H1 (cell line): ENCODE results near the gene NFAM1. TPM values are rescaled to one million over a fixed set of nuclear protein-coding genes. Genes with fewer than 3 reads are reported as not detected.

ENCODE experiments used
- CTCF ChIA-PET: fragments of 300-600 bp; sonication (Branson Sonifier 250); formaldehyde crosslinking; loops from one replicate; lab custom pipeline; 2021; ENCODE audit not compliant: partially characterized antibody; lab: Charles Lee
- POLR2A ChIA-PET: fragments of 300-600 bp; sonication (Branson Sonifier 250); formaldehyde crosslinking; loops from one replicate; lab custom pipeline; 2021; ENCODE audit warnings: inconsistent platforms; ENCODE audit not compliant: partially characterized antibody; lab: Charles Lee
- DNase-seq, 2 experiments: peaks; one replicate each; pipeline versions ENCODE4 v3.0.0 to v3.0.0-alpha.2; 2010 to 2022; ENCODE audit warnings: low spot score in 2 of 2, low read depth in 1 of 2, mixed read lengths in 1 of 2
- FAIRE-seq: peaks from 2 replicates; lab custom pipeline; 2011; peaks lifted over from hg19 to GRCh38; lab: Jason Lieb, UNC
- H2AFZ ChIP-seq: 2 replicates; pipeline ENCODE4 v1.8.1; 2012; ENCODE audit warnings: low read length, inconsistent platforms
- H2AK5ac ChIP-seq: 2 replicates; pipeline ENCODE4 v1.6.1; 2013; ENCODE audit warnings: low read depth, low read length
- H2BK120ac ChIP-seq: replicated peaks from 2 replicates; pipeline ENCODE3; 2013; ENCODE audit warnings: low read depth, low read length, inconsistent platforms
- H2BK12ac ChIP-seq: 2 replicates; pipeline ENCODE4 v1.6.1; 2013; ENCODE audit warnings: low read depth, low read length
- H2BK15ac ChIP-seq: 2 replicates; pipeline ENCODE4 v1.6.1; 2013; ENCODE audit warnings: low read length
- H2BK20ac ChIP-seq: 2 replicates; pipeline ENCODE4 v1.6.1; 2013; ENCODE audit warnings: low read length
- H2BK5ac ChIP-seq: 2 replicates; pipeline ENCODE4 v1.6.1; 2013; ENCODE audit warnings: low read depth, low read length
- H3K14ac ChIP-seq: 2 replicates; pipeline ENCODE4 v1.6.1; 2013; ENCODE audit warnings: inconsistent platforms; ENCODE audit not compliant: insufficient read length
- H3K18ac ChIP-seq: 2 replicates; pipeline ENCODE4 v1.6.1; 2013; ENCODE audit warnings: low read length; ENCODE audit errors: extremely low read depth
- H3K23ac ChIP-seq: 2 replicates; pipeline ENCODE4 v1.6.1; 2013; ENCODE audit warnings: inconsistent platforms; ENCODE audit not compliant: insufficient read length
- H3K23me2 ChIP-seq: 2 replicates; pipeline ENCODE4 v1.6.1; 2013; ENCODE audit warnings: low read depth, low read length
- H3K27ac ChIP-seq: 2 replicates; pipeline ENCODE4 v1.6.1; 2011; ENCODE audit warnings: low read depth, low read length, inconsistent platforms
- H3K27me3 ChIP-seq, 4 experiments: replicated peaks in 1 of 4; 1 replicate in 1 of 4; 2 replicates in 3 of 4; pipeline versions ENCODE4 v1.6.1 to v1.8.1; 2011 to 2013; ENCODE audit warnings: low read length in 3 of 4, mild to moderate bottlenecking in 3 of 4, inconsistent platforms in 2 of 4, mixed read lengths in 2 of 4, moderate library complexity in 1 of 4; ENCODE audit not compliant: control insufficient read depth in 3 of 4, insufficient read depth in 3 of 4; ENCODE audit errors: extremely low read depth in 1 of 4
- H3K36me3 ChIP-seq, 4 experiments: 2 replicates each; pipeline versions ENCODE4 v1.6.1 to v1.8.1; 2011 to 2013; ENCODE audit warnings: mild to moderate bottlenecking in 4 of 4, low read length in 3 of 4, moderate library complexity in 2 of 4, control low read depth in 1 of 4, inconsistent platforms in 1 of 4; ENCODE audit not compliant: insufficient read depth in 4 of 4, control insufficient read depth in 2 of 4
- H3K4ac ChIP-seq: replicated peaks from 2 replicates; pipeline ENCODE3; 2013; ENCODE audit warnings: low read length, low read depth, mixed read lengths, inconsistent platforms; ENCODE audit not compliant: insufficient read length
- H3K4me1 ChIP-seq, 4 experiments: replicated peaks in 1 of 4; 1 replicate in 1 of 4; 2 replicates in 3 of 4; pipeline versions ENCODE4 v1.6.1 to v1.8.1; 2011 to 2013; ENCODE audit warnings: low read length in 3 of 4, inconsistent platforms in 2 of 4, mixed read lengths in 1 of 4; ENCODE audit not compliant: insufficient read depth in 4 of 4, control insufficient read depth in 3 of 4
- H3K4me2 ChIP-seq, 2 experiments: 2 replicates each; pipeline versions ENCODE4 v1.6.1 to v1.8.1; 2011 to 2013; ENCODE audit warnings: low read depth in 2 of 2, low read length in 2 of 2, control low read depth in 1 of 2, inconsistent platforms in 1 of 2, mild to moderate bottlenecking in 1 of 2; ENCODE audit not compliant: insufficient read depth in 1 of 2
- H3K4me3 ChIP-seq, 4 experiments: fragments of 200-600, 300-600 bp in 1 of 4; sonication (generic), shearing (Covaris generic), sonication (Bioruptor Twin) in 1 of 4; 2 replicates each; pipeline versions ENCODE4 v1.5.1 to v1.8.1; 2011 to 2016; ENCODE audit warnings: low read length in 4 of 4, low read depth in 3 of 4, control low read depth in 2 of 4, inconsistent platforms in 2 of 4, mild to moderate bottlenecking in 2 of 4, mixed read lengths in 1 of 4, moderate library complexity in 1 of 4; ENCODE audit not compliant: insufficient read depth in 2 of 4; ENCODE audit errors: extremely low read depth in 1 of 4
- H3K56ac ChIP-seq: replicated peaks from 2 replicates; pipeline ENCODE3; 2013; ENCODE audit warnings: low read depth, mild to moderate bottlenecking, mixed read lengths, low read length, inconsistent platforms; ENCODE audit not compliant: insufficient read length
- H3K79me1 ChIP-seq: 2 replicates; pipeline ENCODE4 v1.6.1; 2013; ENCODE audit warnings: low read depth, low read length, control low read depth
- H3K79me2 ChIP-seq, 2 experiments: 2 replicates each; pipeline versions ENCODE4 v1.6.1 to v1.8.1; 2012 to 2013; ENCODE audit warnings: low read length in 2 of 2, mild to moderate bottlenecking in 2 of 2, inconsistent platforms in 1 of 2; ENCODE audit not compliant: insufficient read depth in 2 of 2, control insufficient read depth in 1 of 2
- H3K9ac ChIP-seq, 4 experiments: replicated peaks in 1 of 4; 1 replicate in 1 of 4; 2 replicates in 3 of 4; pipeline versions ENCODE4 v1.6.1 to v1.8.1; 2011 to 2013; ENCODE audit warnings: low read depth in 3 of 4, low read length in 3 of 4, control low read depth in 2 of 4, mild to moderate bottlenecking in 2 of 4, moderate library complexity in 2 of 4, inconsistent platforms in 1 of 4; ENCODE audit errors: extremely low read depth in 1 of 4
- H3K9me3 ChIP-seq, 2 experiments: 2 replicates each; pipeline versions ENCODE4 v1.6.1 to v1.8.1; 2012 to 2013; ENCODE audit warnings: mild to moderate bottlenecking in 2 of 2, moderate library complexity in 2 of 2, control low read depth in 1 of 2, inconsistent platforms in 1 of 2, low read depth in 1 of 2, low read length in 1 of 2, mixed read lengths in 1 of 2; ENCODE audit not compliant: insufficient read depth in 2 of 2
- H4K20me1 ChIP-seq, 2 experiments: replicated peaks in 1 of 2; 2 replicates each; pipeline versions ENCODE3 to v1.8.1; 2011 to 2013; ENCODE audit warnings: inconsistent platforms in 2 of 2, low read length in 2 of 2, mild to moderate bottlenecking in 1 of 2; ENCODE audit not compliant: insufficient read depth in 2 of 2, control insufficient read depth in 1 of 2
- H4K5ac ChIP-seq: 2 replicates; pipeline ENCODE4 v1.6.1; 2013; ENCODE audit warnings: low read length, low read depth, mixed read lengths, inconsistent platforms; ENCODE audit not compliant: insufficient read length
- H4K8ac ChIP-seq: 2 replicates; pipeline ENCODE4 v1.8.0; 2013; ENCODE audit warnings: mild to moderate bottlenecking, moderate library complexity, low read length, inconsistent platforms; ENCODE audit not compliant: insufficient read depth; ENCODE audit errors: extremely low read depth
- H4K91ac ChIP-seq: replicated peaks from 2 replicates; pipeline ENCODE3; 2013; ENCODE audit warnings: low read length, mixed read lengths, inconsistent platforms; ENCODE audit not compliant: insufficient read length
- ATF2 ChIP-seq: IDR thresholded peaks from 2 replicates; pipeline ENCODE4 v1.6.1; 2012; ENCODE audit warnings: low read length, inconsistent platforms
- BCL11A ChIP-seq, 2 experiments: IDR thresholded peaks; one replicate each; pipeline ENCODE4 v1.6.1; 2011; ENCODE audit warnings: low read depth in 2 of 2, low read length in 2 of 2, mild to moderate bottlenecking in 2 of 2
- CBX8 ChIP-seq: fragments of 300-800, 300-1000 bp; sonication (generic); IDR thresholded peaks from 2 replicates; pipeline ENCODE4 v1.7.1; 2016; ENCODE audit warnings: low read depth, low read length, borderline replicate concordance
- CHD1 ChIP-seq: IDR thresholded peaks from 2 replicates; pipeline ENCODE4 v1.6.1; 2012; ENCODE audit warnings: low read depth, low read length, improper control_type of control experiment
- CREB1 ChIP-seq: IDR thresholded peaks from 2 replicates; pipeline ENCODE4 v1.6.1; 2012; ENCODE audit warnings: inconsistent platforms
- FOSL1 ChIP-seq: IDR thresholded peaks from 2 replicates; pipeline ENCODE4 v1.6.1; 2011; ENCODE audit warnings: mild to moderate bottlenecking, low read depth, low read length, moderate library complexity; ENCODE audit not compliant: insufficient read depth
- JUND ChIP-seq: IDR thresholded peaks from 2 replicates; pipeline ENCODE4 v1.6.1; 2011; ENCODE audit warnings: mild to moderate bottlenecking, improper control_type of control experiment, low read length
- KDM5A ChIP-seq: fragments of 200-600 bp; IDR thresholded peaks from 2 replicates; pipeline ENCODE4 v1.7.1; 2012; ENCODE audit warnings: mild to moderate bottlenecking, low read length, inconsistent platforms, mixed read lengths
- SIRT6 ChIP-seq: IDR thresholded peaks from one replicate; pipeline ENCODE4 v1.7.1; 2012; ENCODE audit warnings: low read length, inconsistent platforms
- SRF ChIP-seq: IDR thresholded peaks from 2 replicates; pipeline ENCODE4 v1.6.1; 2011; ENCODE audit warnings: mild to moderate bottlenecking, low read depth, low read length, moderate library complexity
- SUZ12 ChIP-seq: fragments of 200-600 bp; sonication (generic); IDR thresholded peaks from 2 replicates; pipeline ENCODE4 v1.6.1; 2012; ENCODE audit warnings: mild to moderate bottlenecking, inconsistent platforms, low read length, moderate library complexity, mixed read lengths
- TAF1 ChIP-seq: IDR thresholded peaks from 2 replicates; pipeline ENCODE4 v1.6.1; 2011; ENCODE audit warnings: mild to moderate bottlenecking, low read depth, low read length
- WGBS, 2 experiments: shearing (Covaris generic) in 1 of 2; methylation state at CpG; one replicate each; pipeline versions ENCODE4 v1.1.6 to v1.1.7; 2013 to 2015; ENCODE audit warnings: low lambda C conversion rate in 2 of 2, mixed read lengths in 2 of 2, inconsistent platforms in 1 of 2, low coverage in 1 of 2, missing lambda C conversion rate in 1 of 2; ENCODE audit not compliant: insufficient replicate concordance in 2 of 2, insufficient coverage in 1 of 2, insufficient read length in 1 of 2; ENCODE audit errors: extremely low coverage in 1 of 2, missing lambda C conversion rate in 1 of 2; 5-methylcytosine and 5-hydroxymethylcytosine counted together
- polyA plus RNA-seq, 7 experiments: library from polyadenylated mRNA; depleted of rRNA in 3 of 7; stranded (reverse) in 5 of 7; unstranded in 2 of 7; fragments of >200 nt in 5 of 7; fragments of 200-250 nt in 2 of 7; gene quantifications; 1 replicate in 5 of 7; 2 replicates in 1 of 7; 4 replicates in 1 of 7; pipeline versions ENCODE4 v1.2.1 to v1.2.3, GENCODE V29; 2011 to 2013; ENCODE audit warnings: missing spikeins in 2 of 7, mixed read lengths in 2 of 7
- total RNA-seq: library from RNA; stranded (reverse); fragmentation: NEBNext Ultra II Directional; extraction: Animal tissue kit (Norgen Biotek cat#: 25700); gene quantifications from 2 replicates; pipeline ENCODE4 v1.2.1, GENCODE V29; 2021
- TF ChIP-seq, protein P1 (sequence below): IDR thresholded peaks from 2 replicates; pipeline ENCODE4 v1.6.1; 2012; ENCODE audit warnings: inconsistent platforms

NFAM1 gene
- total and polyA plus RNA-seq, 2 of the 8 experiments (the other 6 are each of a cell fraction or from before 2014, with no cell fraction given) = 0.62 to 0.73 TPM

GRCh38 chr22:42427167-42427566 lies 5.0 kb downstream of the NFAM1 start:
- no peak overlapping the region for H2BK20ac ChIP-seq
- POLR2A ChIA-PET = no interaction called here
- no peak overlapping the region for H3K4ac ChIP-seq
- no peak overlapping the region for H2BK120ac ChIP-seq
- no peak overlapping the region; the same call in 1 of the 2 replicates for H2BK15ac ChIP-seq
- no peak overlapping the region for H3K4me2 ChIP-seq
- H2AK5ac ChIP-seq = no peak overlapping the region
- H3K27ac ChIP-seq = no peak overlapping the region
- H3K9me3 ChIP-seq = no peaks in the 10 kb centered on the region
- no peak overlapping the region for H4K5ac ChIP-seq
- peaks cover 6 to 20% (median 13%) of the 10 kb centered on the region in 4 experiments for H3K4me1 ChIP-seq
- CTCF ChIA-PET = interaction anchor here (8.0 kb wide), 1 partner anchor 16 kb away, joined by 48 read pairs; no protein-coding TSS in a partner anchor
- H3K23me2 ChIP-seq = no peaks in the 10 kb centered on the region
- no peak overlapping the region for H4K8ac ChIP-seq
- no peaks in the 10 kb centered on the region for H3K36me3 ChIP-seq
- no peaks in the 10 kb centered on the region for H4K20me1 ChIP-seq
- no peak overlapping the region for H3K9ac ChIP-seq
- no peak overlapping the region for H3K4me3 ChIP-seq
- 79% methylated on average over 9 of the region's 9 CpGs; no CpG with 5 or more reads in 1 of the 2 experiments for WGBS, 2 experiments
- no peak for FAIRE-seq
- no peak overlapping the region for H3K14ac ChIP-seq
- H3K18ac ChIP-seq = 0 out of 2 replicates have a peak overlapping the region, but pooled peaks have one; percentile 7
- no peak overlapping the region for H3K56ac ChIP-seq
- H3K23ac ChIP-seq = no peak overlapping the region
- no peak overlapping the region for H2BK5ac ChIP-seq
- H2BK12ac ChIP-seq = no peak overlapping the region
- no peak for DNase-seq
- peaks cover 0 to 3% (median under 1%) of the 10 kb centered on the region in 4 experiments; a peak in 2 of 7 replicates for H3K27me3 ChIP-seq
- H4K91ac ChIP-seq = no peak overlapping the region
- no peaks in the 10 kb centered on the region for H3K79me1 ChIP-seq
- no peak overlapping the region for H2AFZ ChIP-seq
- no peaks in the 10 kb centered on the region for H3K79me2 ChIP-seq
- TF ChIP-seq KDM5A (no peak), BCL11A (IDR thresholded peaks at IDR 0.05; ENCODE audit: low read depth in 2 of 2, low read length in 2 of 2) (no peak), TAF1 (no peak), CBX8 (no peak), CREB1 (no peak), ATF2 (no peak), CHD1 (no peak), FOSL1 (no peak), SUZ12 (no peak), SIRT6 (no peak), JUND (no peak), SRF (no peak)
- TF ChIP-seq, protein P1, sequence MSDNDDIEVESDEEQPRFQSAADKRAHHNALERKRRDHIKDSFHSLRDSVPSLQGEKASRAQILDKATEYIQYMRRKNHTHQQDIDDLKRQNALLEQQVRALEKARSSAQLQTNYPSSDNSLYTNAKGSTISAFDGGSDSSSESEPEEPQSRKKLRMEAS = no peak
